Measurements from ENCODE around the gene PCDHB4. TPM values are rescaled to one million over a fixed set of nuclear protein-coding genes. Genes with fewer than 3 reads are reported as not detected.
"Not testable (repeated sequence)": the region's sequence is repeated elsewhere in the genome, so short reads cannot be mapped to it uniquely, and the experiment has no call there.

Gene PCDHB4
- total and polyA plus RNA-seq, 3 experiments from 2014 or later = not detected

DNA sequence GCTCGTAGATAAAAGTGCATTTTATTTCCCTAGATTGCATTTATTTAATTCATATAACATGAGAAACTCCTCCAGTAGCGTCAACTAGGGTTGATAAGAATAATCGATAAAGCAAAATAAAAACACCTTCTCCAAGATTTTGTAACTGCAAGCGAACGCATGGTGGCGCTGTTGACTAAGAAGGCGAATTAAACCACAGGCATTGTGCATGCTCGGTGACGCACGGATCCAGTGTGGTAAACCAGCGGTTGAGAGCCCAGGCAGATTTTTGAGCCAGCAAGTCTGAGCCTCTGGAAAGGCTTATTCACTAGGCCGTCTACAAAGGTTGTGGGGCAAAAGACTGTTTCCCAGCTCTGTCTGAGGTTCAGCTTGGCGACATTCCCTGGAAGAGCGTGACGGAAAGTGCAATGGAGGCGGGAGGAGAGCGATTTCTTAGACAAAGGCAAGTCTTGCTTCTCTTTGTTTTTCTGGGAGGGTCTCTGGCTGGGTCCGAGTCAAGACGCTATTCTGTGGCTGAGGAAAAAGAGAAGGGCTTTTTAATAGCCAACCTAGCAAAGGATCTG lies 21.3 kb upstream of the PCDHB4 start, which contains the start of gene PCDHB3:
PCDHB3 (plus strand) TSS at position 231 of the 563 bp plus-strand sequence; CDS start at position 408, 177 bp downstream.
- ChIA-PET POLR2A (no interaction called here), CTCF (no interaction called here)
- Mint-ChIP-seq H3K9me3 (peaks cover 3 to 44% (median 18%) of the 10 kb centered on the region in 5 donors), H3K4me3 (no peak within 1 kb of the TSS), H3K27ac (peak within 1 kb of the TSS in 1 of 8 donors; percentile 12), H3K27me3 (peaks cover 12 to 31% of the 10 kb centered on the region in 2 donors), H3K4me1 (no peaks in the 10 kb centered on the region), H3K36me3 (peaks cover 0 to 1% (median 0%) of the 10 kb centered on the region in 3 donors)
- no peak for DNase-seq
- Histone ChIP-seq H3K27ac (ENCODE audit: low read depth, low read length) (no peak within 1 kb of the TSS), H3K4me1 (ENCODE audit: insufficient read depth, low read length) (no peaks in the 10 kb centered on the region), H3K4me3 (ENCODE audit: low read length) (no peak within 1 kb of the TSS), H3K9me3 (ENCODE audit: low read length) (no peaks in the 10 kb centered on the region), H3K27me3 (ENCODE audit: insufficient read depth, low read length, poor library complexity, severe bottlenecking) (peaks cover 4% of the 10 kb centered on the region), H3K36me3 (ENCODE audit: insufficient read depth, low read length) (no peaks in the 10 kb centered on the region)

DNA sequence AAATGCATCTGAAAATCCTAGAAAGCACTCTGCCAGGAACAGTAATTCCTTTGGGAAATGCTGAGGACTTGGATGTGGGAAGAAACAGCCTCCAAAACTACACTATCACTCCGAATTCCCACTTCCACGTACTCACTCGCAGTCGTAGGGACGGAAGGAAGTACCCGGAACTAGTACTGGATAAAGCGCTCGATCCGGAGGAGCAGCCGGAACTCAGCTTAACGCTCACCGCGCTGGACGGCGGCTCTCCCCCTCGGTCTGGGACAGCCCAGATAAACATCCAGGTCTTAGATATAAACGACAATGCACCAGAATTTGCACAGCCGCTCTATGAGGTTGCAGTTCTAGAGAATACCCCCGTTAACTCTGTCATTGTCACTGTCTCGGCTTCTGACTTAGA lies 20.6 kb upstream of the PCDHB4 start:
- DNase-seq = no peak
- Histone ChIP-seq H3K4me1 (ENCODE audit: insufficient read depth, low read length) (no peaks in the 10 kb centered on the region), H3K9me3 (ENCODE audit: low read length) (no peaks in the 10 kb centered on the region), H3K36me3 (ENCODE audit: insufficient read depth, low read length) (no peaks in the 10 kb centered on the region), H3K27ac (ENCODE audit: low read depth, low read length) (no peak overlapping the region), H3K27me3 (ENCODE audit: insufficient read depth, low read length, poor library complexity, severe bottlenecking) (peaks cover 4% of the 10 kb centered on the region), H3K4me3 (ENCODE audit: low read length) (no peak overlapping the region)
- Mint-ChIP-seq H3K4me3 (no peak overlapping the region), H3K36me3 (peaks cover 0 to 1% (median 0%) of the 10 kb centered on the region in 3 donors), H3K9me3 (peaks cover 3 to 38% (median 14%) of the 10 kb centered on the region in 5 donors), H3K4me1 (no peaks in the 10 kb centered on the region), H3K27me3 (peaks cover 12 to 29% of the 10 kb centered on the region in 2 donors), H3K27ac (no peak overlapping the region)
- ChIA-PET POLR2A (interaction anchor here (0.6 kb wide), 1 partner anchor 998 kb away, joined by 3 read pairs; no protein-coding TSS in a partner anchor), CTCF (no interaction called here)

DNA sequence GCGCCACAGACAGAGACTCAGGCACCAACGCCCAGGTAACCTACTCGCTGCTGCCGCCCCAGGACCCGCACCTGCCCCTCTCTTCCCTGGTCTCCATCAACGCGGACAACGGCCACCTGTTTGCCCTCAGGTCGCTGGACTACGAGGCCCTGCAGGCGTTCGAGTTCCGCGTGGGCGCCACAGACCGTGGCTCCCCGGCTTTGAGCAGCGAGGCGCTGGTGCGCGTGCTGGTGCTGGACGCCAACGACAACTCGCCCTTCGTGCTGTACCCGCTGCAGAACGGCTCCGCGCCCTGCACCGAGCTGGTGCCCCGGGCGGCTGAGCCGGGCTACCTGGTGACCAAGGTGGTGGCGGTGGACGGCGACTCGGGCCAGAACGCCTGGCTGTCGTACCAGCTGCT lies 19.5 kb upstream of the PCDHB4 start:
- H3K27ac ChIP-seq (ENCODE audit: low read depth, low read length); H3K36me3 ChIP-seq (ENCODE audit: insufficient read depth, low read length); POLR2A ChIA-PET; H3K4me1 ChIP-seq (ENCODE audit: insufficient read depth, low read length); CTCF ChIA-PET; DNase-seq; H3K9me3 ChIP-seq (ENCODE audit: low read length); H3K4me3 Mint-ChIP-seq; H3K27ac Mint-ChIP-seq; H3K36me3 Mint-ChIP-seq; H3K4me3 ChIP-seq (ENCODE audit: low read length); H3K27me3 ChIP-seq (ENCODE audit: insufficient read depth, low read length, poor library complexity, severe bottlenecking); H3K4me1 Mint-ChIP-seq: not testable (repeated sequence)
- H3K27me3 Mint-ChIP-seq = peaks cover 11 to 28% of the 10 kb centered on the region in 2 donors
- peaks cover 3 to 37% (median 13%) of the 10 kb centered on the region in 5 donors for H3K9me3 Mint-ChIP-seq

DNA sequence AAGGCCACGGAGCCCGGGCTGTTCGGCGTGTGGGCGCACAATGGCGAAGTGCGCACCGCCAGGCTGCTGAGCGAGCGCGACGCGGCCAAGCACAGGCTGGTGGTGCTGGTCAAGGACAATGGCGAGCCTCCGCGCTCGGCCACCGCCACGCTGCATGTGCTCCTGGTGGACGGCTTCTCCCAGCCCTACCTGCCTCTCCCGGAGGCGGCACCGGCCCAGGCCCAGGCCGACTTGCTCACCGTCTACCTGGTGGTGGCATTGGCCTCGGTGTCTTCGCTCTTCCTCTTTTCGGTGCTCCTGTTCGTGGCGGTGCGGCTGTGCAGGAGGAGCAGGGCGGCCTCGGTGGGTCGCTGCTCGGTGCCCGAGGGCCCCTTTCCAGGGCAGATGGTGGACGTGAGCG lies 19.1 kb upstream of the PCDHB4 start:
- POLR2A ChIA-PET; H3K4me3 Mint-ChIP-seq; H3K27me3 ChIP-seq (ENCODE audit: insufficient read depth, low read length, poor library complexity, severe bottlenecking); H3K36me3 ChIP-seq (ENCODE audit: insufficient read depth, low read length); H3K9me3 ChIP-seq (ENCODE audit: low read length); H3K27ac Mint-ChIP-seq; H3K4me1 Mint-ChIP-seq; H3K4me1 ChIP-seq (ENCODE audit: insufficient read depth, low read length); H3K27ac ChIP-seq (ENCODE audit: low read depth, low read length); DNase-seq; CTCF ChIA-PET; H3K4me3 ChIP-seq (ENCODE audit: low read length); H3K36me3 Mint-ChIP-seq: not testable (repeated sequence)
- peaks cover 0 to 36% (median 13%) of the 10 kb centered on the region in 5 donors for H3K9me3 Mint-ChIP-seq
- peaks cover 11 to 25% of the 10 kb centered on the region in 2 donors for H3K27me3 Mint-ChIP-seq

DNA sequence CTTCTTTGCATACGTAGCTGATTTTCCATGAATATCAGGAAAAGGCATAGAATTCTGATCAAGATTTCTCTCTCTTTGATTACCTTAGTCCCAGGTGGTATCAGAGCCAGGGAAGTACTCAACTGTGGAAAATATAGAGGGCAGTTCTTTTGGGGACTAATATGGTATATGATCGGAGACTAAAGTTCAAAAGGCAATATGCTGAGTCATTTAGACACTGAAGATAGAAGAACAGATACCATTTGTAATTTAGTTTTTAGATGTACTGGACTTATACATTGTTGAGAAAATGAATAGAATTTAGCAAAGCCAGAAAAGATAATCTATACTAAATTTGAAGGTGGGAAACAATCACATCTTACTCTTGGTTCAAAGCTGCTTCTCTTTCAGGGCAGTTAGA lies 16.3 kb upstream of the PCDHB4 start:
- Histone ChIP-seq H3K4me1 (ENCODE audit: insufficient read depth, low read length) (no peaks in the 10 kb centered on the region), H3K36me3 (ENCODE audit: insufficient read depth, low read length) (no peaks in the 10 kb centered on the region), H3K27ac (ENCODE audit: low read depth, low read length) (no peak overlapping the region), H3K9me3 (ENCODE audit: low read length) (no peaks in the 10 kb centered on the region), H3K27me3 (ENCODE audit: insufficient read depth, low read length, poor library complexity, severe bottlenecking) (no peaks in the 10 kb centered on the region), H3K4me3 (ENCODE audit: low read length) (no peak overlapping the region)
- Mint-ChIP-seq H3K4me1 (no peaks in the 10 kb centered on the region), H3K36me3 (peaks cover 0 to 1% (median 0%) of the 10 kb centered on the region in 3 donors), H3K4me3 (no peak overlapping the region), H3K9me3 (peaks cover 0 to 26% (median 11%) of the 10 kb centered on the region in 5 donors), H3K27me3 (peaks cover 8 to 13% of the 10 kb centered on the region in 2 donors), H3K27ac (no peak overlapping the region)
- DNase-seq = no peak
- POLR2A ChIA-PET = no interaction called here
- CTCF ChIA-PET = no interaction called here

DNA sequence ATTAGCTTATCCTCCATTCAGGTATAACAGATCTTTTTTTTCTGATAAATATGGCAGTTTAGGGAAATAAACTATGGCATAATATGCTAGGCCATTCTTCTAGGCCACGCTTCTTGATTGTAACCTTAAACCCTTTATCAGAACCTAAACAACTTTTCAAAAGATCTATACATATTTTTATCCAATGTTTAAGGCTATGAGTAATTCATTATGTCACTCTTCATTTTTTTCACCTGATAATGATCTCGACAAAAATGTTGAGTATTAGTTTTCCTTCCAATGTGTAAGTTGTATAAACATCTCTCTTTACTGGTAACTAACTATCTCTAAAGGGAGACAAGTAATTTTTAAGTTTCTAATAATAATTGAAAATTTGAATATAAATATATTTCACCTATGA lies 2.4 kb upstream of the PCDHB4 start:
- H3K4me1 ChIP-seq (ENCODE audit: insufficient read depth, low read length) = no peaks in the 10 kb centered on the region
- Mint-ChIP-seq H3K4me1 (no peaks in the 10 kb centered on the region), H3K36me3 (peaks cover 0 to 6% (median 0%) of the 10 kb centered on the region in 3 donors), H3K27me3 (peaks cover 8 to 10% of the 10 kb centered on the region in 2 donors), H3K4me3 (no peak overlapping the region), H3K9me3 (peaks cover 18 to 36% (median 29%) of the 10 kb centered on the region in 5 donors), H3K27ac (no peak overlapping the region)
- H3K36me3 ChIP-seq (ENCODE audit: insufficient read depth, low read length) = no peaks in the 10 kb centered on the region
- H3K27me3 ChIP-seq (ENCODE audit: insufficient read depth, low read length, poor library complexity, severe bottlenecking) = no peaks in the 10 kb centered on the region
- ChIA-PET CTCF (no interaction called here), POLR2A (no interaction called here)
- no peaks in the 10 kb centered on the region for H3K9me3 ChIP-seq (ENCODE audit: low read length)
- no peak for DNase-seq
- H3K4me3 ChIP-seq (ENCODE audit: low read length) = no peak overlapping the region
- no peak overlapping the region for H3K27ac ChIP-seq (ENCODE audit: low read depth, low read length)

DNA sequence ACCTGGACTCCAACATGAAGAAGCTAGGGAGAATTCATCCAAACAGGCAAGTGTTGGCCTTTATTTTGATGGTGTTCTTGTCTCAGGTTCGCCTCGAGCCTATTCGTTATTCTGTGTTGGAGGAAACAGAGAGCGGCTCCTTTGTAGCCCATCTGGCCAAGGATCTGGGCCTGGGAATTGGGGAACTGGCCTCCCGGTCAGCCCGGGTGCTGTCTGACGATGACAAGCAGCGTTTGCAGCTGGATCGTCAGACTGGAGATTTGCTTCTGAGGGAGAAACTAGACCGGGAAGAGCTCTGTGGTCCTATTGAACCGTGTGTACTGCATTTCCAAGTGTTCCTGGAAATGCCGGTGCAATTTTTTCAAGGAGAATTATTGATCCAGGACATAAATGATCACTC lies 367 bp downstream of the PCDHB4 start:
- no peak overlapping the region for H3K4me3 ChIP-seq (ENCODE audit: low read length)
- POLR2A ChIA-PET = no interaction called here
- DNase-seq = no peak
- peak overlapping the region in 1 of 7 donors; percentile 27 for H3K4me3 Mint-ChIP-seq
- H3K27me3 ChIP-seq (ENCODE audit: insufficient read depth, low read length, poor library complexity, severe bottlenecking) = no peaks in the 10 kb centered on the region
- H3K36me3 ChIP-seq (ENCODE audit: insufficient read depth, low read length) = no peaks in the 10 kb centered on the region
- no peak overlapping the region for H3K27ac ChIP-seq (ENCODE audit: low read depth, low read length)
- no peak overlapping the region for H3K27ac Mint-ChIP-seq
- H3K4me1 ChIP-seq (ENCODE audit: insufficient read depth, low read length) = no peaks in the 10 kb centered on the region
- H3K27me3 Mint-ChIP-seq = peaks cover 9 to 26% of the 10 kb centered on the region in 2 donors
- peaks cover 0 to 6% (median 0%) of the 10 kb centered on the region in 3 donors for H3K36me3 Mint-ChIP-seq
- H3K9me3 Mint-ChIP-seq = peaks cover 5 to 18% (median 10%) of the 10 kb centered on the region in 5 donors
- CTCF ChIA-PET = no interaction called here
- H3K9me3 ChIP-seq (ENCODE audit: low read length) = no peaks in the 10 kb centered on the region
- no peaks in the 10 kb centered on the region for H3K4me1 Mint-ChIP-seq

DNA sequence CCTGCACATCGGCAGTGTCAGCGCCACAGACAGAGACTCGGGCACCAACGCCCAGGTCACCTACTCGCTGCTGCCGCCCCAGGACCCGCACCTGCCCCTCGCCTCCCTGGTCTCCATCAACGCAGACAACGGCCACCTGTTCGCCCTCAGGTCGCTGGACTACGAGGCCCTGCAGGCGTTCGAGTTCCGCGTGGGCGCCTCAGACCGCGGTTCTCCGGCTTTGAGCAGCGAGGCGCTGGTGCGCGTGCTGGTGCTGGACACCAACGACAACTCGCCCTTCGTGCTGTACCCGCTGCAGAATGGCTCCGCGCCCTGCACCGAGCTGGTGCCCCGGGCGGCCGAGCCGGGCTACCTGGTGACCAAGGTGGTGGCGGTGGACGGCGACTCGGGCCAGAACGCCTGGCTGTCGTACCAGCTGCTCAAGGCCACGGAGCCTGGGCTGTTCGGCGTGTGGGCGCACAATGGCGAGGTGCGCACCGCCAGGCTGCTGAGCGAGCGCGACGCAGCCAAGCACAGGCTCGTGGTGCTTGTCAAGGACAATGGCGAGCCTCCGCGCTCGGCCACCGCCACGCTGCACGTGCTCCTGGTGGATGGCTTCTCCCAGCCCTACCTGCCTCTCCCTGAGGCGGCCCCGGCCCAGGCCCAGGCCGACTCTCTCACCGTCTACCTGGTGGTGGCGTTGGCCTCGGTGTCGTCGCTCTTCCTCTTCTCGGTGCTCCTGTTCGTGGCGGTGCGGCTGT lies 1.9 kb downstream of the PCDHB4 start:
- H3K4me3 Mint-ChIP-seq; H3K27ac ChIP-seq (ENCODE audit: low read depth, low read length): not testable (repeated sequence)

More for the DNA sequence above, 1.9 kb downstream of the PCDHB4 start:
- H3K27me3 ChIP-seq (ENCODE audit: insufficient read depth, low read length, poor library complexity, severe bottlenecking); POLR2A ChIA-PET; H3K36me3 ChIP-seq (ENCODE audit: insufficient read depth, low read length); H3K9me3 ChIP-seq (ENCODE audit: low read length); CTCF ChIA-PET; H3K4me1 ChIP-seq (ENCODE audit: insufficient read depth, low read length); DNase-seq; H3K36me3 Mint-ChIP-seq; H3K4me3 ChIP-seq (ENCODE audit: low read length); H3K4me1 Mint-ChIP-seq; H3K27ac Mint-ChIP-seq: not testable (repeated sequence)
- peaks cover 0 to 15% (median 10%) of the 10 kb centered on the region in 5 donors for H3K9me3 Mint-ChIP-seq
- H3K27me3 Mint-ChIP-seq = peaks cover 8 to 29% of the 10 kb centered on the region in 2 donors

All from CD8-positive, alpha-beta memory T cell (primary cell).